ENCODE results near the gene RTL10.

The RTL10 gene

DNA sequence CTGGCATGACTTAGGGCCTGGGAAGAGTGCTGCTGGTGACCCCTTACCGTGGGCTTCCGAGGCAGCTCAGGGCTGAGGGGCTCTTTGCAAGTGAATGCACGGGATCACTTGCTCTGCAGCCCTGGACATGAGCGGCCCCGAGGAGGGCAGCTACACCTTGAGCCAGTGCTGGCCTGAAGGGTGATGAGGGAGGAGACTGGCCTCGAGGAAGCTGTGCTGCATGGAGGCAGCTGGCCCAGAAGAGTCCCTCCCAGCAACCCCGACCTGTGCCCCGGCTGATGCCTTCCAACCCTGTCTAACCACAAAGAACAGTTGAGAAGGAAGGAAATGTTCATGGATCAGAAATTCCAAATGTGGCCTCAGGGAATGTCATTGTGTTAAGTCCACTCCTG is 48.9 kb downstream of the RTL10 start:
- Histone ChIP-seq H3K27ac (peak overlapping the region in 5 of 21 experiments; percentile 7 to 81 (median 69)), H3K4me3 (no peak overlapping the region)
